Liver (tissue), 9 donors: ENCODE measurements around the gene ATP2C2. TPM values are rescaled to one million over a fixed set of nuclear protein-coding genes. Genes with fewer than 3 reads are reported as not detected.

Source experiments
- DNase-seq: peaks from one replicate; pipeline ENCODE4 v3.0.0-alpha.2; 2017; ENCODE audit warnings: low spot score
- H3K27ac ChIP-seq, 2 donors: one replicate each; pipeline ENCODE4 v1.7.0; 2013; ENCODE audit warnings: inconsistent platforms in 2 of 2, low read length in 2 of 2, control low read depth in 1 of 2, low read depth in 1 of 2, mild to moderate bottlenecking in 1 of 2
- H3K27me3 ChIP-seq, 4 donors: one replicate each; pipeline versions ENCODE4 v1.6.1 to v1.7.0; 2013; ENCODE audit warnings: low read length in 3 of 4, inconsistent platforms in 1 of 4, mild to moderate bottlenecking in 1 of 4, moderate library complexity in 1 of 4; ENCODE audit not compliant: control insufficient read depth in 4 of 4, insufficient read depth in 4 of 4
- H3K36me3 ChIP-seq, 4 donors: one replicate each; pipeline versions ENCODE4 v1.6.1 to v1.7.0; 2013; ENCODE audit warnings: low read length in 3 of 4, mild to moderate bottlenecking in 3 of 4, low read depth in 1 of 4, moderate library complexity in 1 of 4; ENCODE audit not compliant: control insufficient read depth in 4 of 4, insufficient read depth in 3 of 4
- H3K4me1 ChIP-seq, 4 donors: one replicate each; pipeline versions ENCODE4 v1.6.1 to v1.7.0; 2013; ENCODE audit warnings: low read length in 3 of 4, mild to moderate bottlenecking in 3 of 4, moderate library complexity in 1 of 4; ENCODE audit not compliant: control insufficient read depth in 4 of 4, insufficient read depth in 4 of 4
- H3K4me3 ChIP-seq, 3 donors: one replicate each; pipeline versions ENCODE4 v1.6.1 to v1.7.0; 2013; ENCODE audit warnings: low read length in 3 of 3, control low read depth in 1 of 3, low read depth in 1 of 3, mild to moderate bottlenecking in 1 of 3
- H3K9ac ChIP-seq, 2 donors: one replicate each; pipeline ENCODE4 v1.7.0; 2013; ENCODE audit warnings: low read length in 2 of 2, mild to moderate bottlenecking in 2 of 2, moderate library complexity in 2 of 2, control low read depth in 1 of 2, low read depth in 1 of 2
- H3K9me3 ChIP-seq, 4 donors: one replicate each; pipeline versions ENCODE4 v1.6.1 to v1.7.0; 2013; ENCODE audit warnings: low read length in 3 of 4; ENCODE audit not compliant: control insufficient read depth in 4 of 4
- FOXA1 ChIP-seq: IDR thresholded peaks from 2 replicates; pipeline ENCODE4 v1.6.1; 2016; ENCODE audit warnings: antibody characterized with exemption
- GABPA ChIP-seq, 2 donors: IDR thresholded peaks in 1 of 2; conservative IDR thresholded peaks in 1 of 2; 2 replicates each; pipeline ENCODE4 v1.6.1; 2016; ENCODE audit warnings: antibody characterized with exemption in 2 of 2, mild to moderate bottlenecking in 1 of 2, moderate library complexity in 1 of 2
- HNF4A ChIP-seq, 2 donors: conservative IDR thresholded peaks; 2 replicates each; pipeline ENCODE4 v1.6.1; 2016; ENCODE audit warnings: antibody characterized with exemption in 2 of 2, mild to moderate bottlenecking in 2 of 2
- HNF4G ChIP-seq: IDR thresholded peaks from 2 replicates; pipeline ENCODE4 v1.6.1; 2016; ENCODE audit warnings: antibody characterized with exemption
- RAD21 ChIP-seq, 2 donors: IDR thresholded peaks; 2 replicates each; pipeline ENCODE4 v1.6.1; 2016; ENCODE audit warnings: antibody characterized with exemption in 2 of 2, mild to moderate bottlenecking in 2 of 2
- RXRA ChIP-seq, 2 donors: IDR thresholded peaks; 2 replicates each; pipeline ENCODE4 v1.6.1; 2017 to 2018; ENCODE audit warnings: antibody characterized with exemption in 2 of 2, mild to moderate bottlenecking in 1 of 2
- SP1 ChIP-seq: IDR thresholded peaks from 2 replicates; pipeline ENCODE4 v1.6.1; 2018; ENCODE audit warnings: antibody characterized with exemption, mild to moderate bottlenecking
- YY1 ChIP-seq: IDR thresholded peaks from 2 replicates; pipeline ENCODE4 v1.6.1; 2016; ENCODE audit warnings: antibody characterized with exemption, mild to moderate bottlenecking
- ZBTB33 ChIP-seq: IDR thresholded peaks from 2 replicates; pipeline ENCODE4 v1.6.1; 2016; ENCODE audit warnings: antibody characterized with exemption
- WGBS: extraction: QIAGEN DNeasy Blood & Tissue Kit; methylation state at CpG from one replicate; pipeline ENCODE4 v1.1.7; 2013; 5-methylcytosine and 5-hydroxymethylcytosine counted together
- polyA plus RNA-seq, 2 donors: library from polyadenylated mRNA; stranded (reverse) in 1 of 2; unstranded in 1 of 2; fragments of 200-250 nt in 1 of 2; fragments of >200 nt in 1 of 2; fragmentation: Nextera tagmentation in 1 of 2; extraction: Ambion mirVana in 1 of 2; gene quantifications; one replicate each; pipeline versions ENCODE4 v1.2.1 to v1.2.3, GENCODE V29; 2013 to 2015
- total RNA-seq, 2 donors: library from RNA; depleted of rRNA; stranded (reverse); fragments of >200 nt; gene quantifications; one replicate each; pipeline ENCODE4 v1.2.3, GENCODE V29; 2014
- TF ChIP-seq, protein P1 (sequence below): IDR thresholded peaks from 2 replicates; pipeline ENCODE4 v1.6.1; 2016; ENCODE audit warnings: antibody characterized with exemption, mild to moderate bottlenecking
- TF ChIP-seq, protein P2 (sequence below): IDR thresholded peaks from 2 replicates; pipeline ENCODE4 v1.6.1; 2016; ENCODE audit warnings: antibody characterized with exemption
- TF ChIP-seq, protein P3 (sequence below): fragments of 150-350 bp; IDR thresholded peaks from 2 replicates; pipeline ENCODE4 v1.5.1; 2017; ENCODE audit warnings: improper control_type of control experiment, low read depth, low read length; ENCODE audit not compliant: missing input control
- donor health status: healthy.
- donor health status: healthy.
- donor health status: healthy.
- donor health status: healthy.
- donor health status: healthy.

Gene ATP2C2
- total and polyA plus RNA-seq, 4 donors = 0.05 to 0.33 (median 0.22) TPM

- TF ChIP-seq, protein P1, sequence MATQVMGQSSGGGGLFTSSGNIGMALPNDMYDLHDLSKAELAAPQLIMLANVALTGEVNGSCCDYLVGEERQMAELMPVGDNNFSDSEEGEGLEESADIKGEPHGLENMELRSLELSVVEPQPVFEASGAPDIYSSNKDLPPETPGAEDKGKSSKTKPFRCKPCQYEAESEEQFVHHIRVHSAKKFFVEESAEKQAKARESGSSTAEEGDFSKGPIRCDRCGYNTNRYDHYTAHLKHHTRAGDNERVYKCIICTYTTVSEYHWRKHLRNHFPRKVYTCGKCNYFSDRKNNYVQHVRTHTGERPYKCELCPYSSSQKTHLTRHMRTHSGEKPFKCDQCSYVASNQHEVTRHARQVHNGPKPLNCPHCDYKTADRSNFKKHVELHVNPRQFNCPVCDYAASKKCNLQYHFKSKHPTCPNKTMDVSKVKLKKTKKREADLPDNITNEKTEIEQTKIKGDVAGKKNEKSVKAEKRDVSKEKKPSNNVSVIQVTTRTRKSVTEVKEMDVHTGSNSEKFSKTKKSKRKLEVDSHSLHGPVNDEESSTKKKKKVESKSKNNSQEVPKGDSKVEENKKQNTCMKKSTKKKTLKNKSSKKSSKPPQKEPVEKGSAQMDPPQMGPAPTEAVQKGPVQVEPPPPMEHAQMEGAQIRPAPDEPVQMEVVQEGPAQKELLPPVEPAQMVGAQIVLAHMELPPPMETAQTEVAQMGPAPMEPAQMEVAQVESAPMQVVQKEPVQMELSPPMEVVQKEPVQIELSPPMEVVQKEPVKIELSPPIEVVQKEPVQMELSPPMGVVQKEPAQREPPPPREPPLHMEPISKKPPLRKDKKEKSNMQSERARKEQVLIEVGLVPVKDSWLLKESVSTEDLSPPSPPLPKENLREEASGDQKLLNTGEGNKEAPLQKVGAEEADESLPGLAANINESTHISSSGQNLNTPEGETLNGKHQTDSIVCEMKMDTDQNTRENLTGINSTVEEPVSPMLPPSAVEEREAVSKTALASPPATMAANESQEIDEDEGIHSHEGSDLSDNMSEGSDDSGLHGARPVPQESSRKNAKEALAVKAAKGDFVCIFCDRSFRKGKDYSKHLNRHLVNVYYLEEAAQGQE = no peak
- TF ChIP-seq YY1 = no peak
- TF ChIP-seq SP1 = no peak
- TF ChIP-seq, protein P2, sequence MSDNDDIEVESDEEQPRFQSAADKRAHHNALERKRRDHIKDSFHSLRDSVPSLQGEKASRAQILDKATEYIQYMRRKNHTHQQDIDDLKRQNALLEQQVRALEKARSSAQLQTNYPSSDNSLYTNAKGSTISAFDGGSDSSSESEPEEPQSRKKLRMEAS = no peak
- no peak for TF ChIP-seq GABPA (IDR thresholded peaks at IDR 0.05 in 1 of 2, conservative IDR thresholded peaks at IDR 0.05 in 1 of 2)
- TF ChIP-seq RXRA (IDR thresholded peaks at IDR 0.05) = no peak
Observed at GRCh38 chr16:84329016-84329415, 39.3 kb upstream of the ATP2C2 start (continued).

DNA sequence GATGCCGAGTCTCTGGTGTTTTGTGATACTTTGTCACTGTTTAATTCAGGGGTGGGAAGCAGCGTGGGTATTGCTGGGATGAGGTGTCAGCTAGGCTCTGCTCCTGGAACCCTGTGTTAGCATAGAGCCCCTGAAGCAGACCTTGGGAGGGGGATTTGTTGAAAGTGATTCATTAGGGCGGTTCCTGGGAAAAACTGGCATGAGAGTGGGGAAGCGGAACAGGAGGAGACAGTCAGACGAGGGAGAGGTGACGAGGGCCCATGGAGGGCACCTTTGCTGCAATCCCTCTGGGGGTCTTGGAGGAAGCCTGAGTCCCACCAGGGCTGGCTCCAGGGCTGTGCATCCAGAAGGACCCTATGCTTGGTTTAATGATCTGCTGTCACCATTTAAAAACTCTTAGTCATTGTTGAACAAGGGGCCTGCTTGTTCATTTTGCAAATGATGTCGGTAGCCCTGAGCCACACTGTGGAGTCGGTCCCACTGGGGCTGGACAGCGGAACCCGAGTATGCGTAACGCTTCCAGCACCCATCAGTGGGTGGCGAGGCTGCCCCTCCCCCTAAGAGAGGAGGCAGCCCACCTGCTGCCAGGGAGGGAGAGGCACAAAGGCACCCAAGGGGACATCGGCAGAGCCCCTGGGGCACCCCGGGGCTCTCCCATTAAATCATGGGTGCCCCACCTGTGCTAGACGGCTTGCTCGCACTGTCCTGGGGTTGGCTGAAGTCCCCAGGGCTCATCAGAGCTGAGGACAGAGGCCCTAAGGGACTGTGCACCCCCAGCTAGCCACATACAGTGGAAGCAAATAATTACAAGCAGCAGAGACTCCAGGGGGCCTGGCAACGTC, 38.3 kb upstream of the ATP2C2 start:
- Histone ChIP-seq H3K4me3 (no peak overlapping the region), H3K27ac (no peak overlapping the region), H3K9ac (no peak overlapping the region), H3K36me3 (no peaks in the 10 kb centered on the region), H3K4me1 (no peaks in the 10 kb centered on the region), H3K9me3 (peaks cover 0 to 10% (median 6%) of the 10 kb centered on the region in 4 donors), H3K27me3 (no peaks in the 10 kb centered on the region)
- DNase-seq = no peak
- TF ChIP-seq RAD21 (IDR thresholded peaks at IDR 0.05) (no peak), HNF4G (no peak), HNF4A (conservative IDR thresholded peaks at IDR 0.05) (no peak), YY1 (no peak), RXRA (IDR thresholded peaks at IDR 0.05) (no peak), ZBTB33 (no peak), FOXA1 (no peak), GABPA (IDR thresholded peaks at IDR 0.05 in 1 of 2, conservative IDR thresholded peaks at IDR 0.05 in 1 of 2) (no peak)
- TF ChIP-seq, protein P1 = no peak
- TF ChIP-seq, protein P2 = no peak
- TF ChIP-seq, protein P3, sequence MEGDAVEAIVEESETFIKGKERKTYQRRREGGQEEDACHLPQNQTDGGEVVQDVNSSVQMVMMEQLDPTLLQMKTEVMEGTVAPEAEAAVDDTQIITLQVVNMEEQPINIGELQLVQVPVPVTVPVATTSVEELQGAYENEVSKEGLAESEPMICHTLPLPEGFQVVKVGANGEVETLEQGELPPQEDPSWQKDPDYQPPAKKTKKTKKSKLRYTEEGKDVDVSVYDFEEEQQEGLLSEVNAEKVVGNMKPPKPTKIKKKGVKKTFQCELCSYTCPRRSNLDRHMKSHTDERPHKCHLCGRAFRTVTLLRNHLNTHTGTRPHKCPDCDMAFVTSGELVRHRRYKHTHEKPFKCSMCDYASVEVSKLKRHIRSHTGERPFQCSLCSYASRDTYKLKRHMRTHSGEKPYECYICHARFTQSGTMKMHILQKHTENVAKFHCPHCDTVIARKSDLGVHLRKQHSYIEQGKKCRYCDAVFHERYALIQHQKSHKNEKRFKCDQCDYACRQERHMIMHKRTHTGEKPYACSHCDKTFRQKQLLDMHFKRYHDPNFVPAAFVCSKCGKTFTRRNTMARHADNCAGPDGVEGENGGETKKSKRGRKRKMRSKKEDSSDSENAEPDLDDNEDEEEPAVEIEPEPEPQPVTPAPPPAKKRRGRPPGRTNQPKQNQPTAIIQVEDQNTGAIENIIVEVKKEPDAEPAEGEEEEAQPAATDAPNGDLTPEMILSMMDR = no peak
- 77% methylated on average over 18 of the region's 18 CpGs for WGBS
